ENCODE measurements around the gene KIF5B. TPM values are rescaled to one million over a fixed set of nuclear protein-coding genes. Genes with fewer than 3 reads are reported as not detected.
"Not testable (repeated sequence)": the region's sequence is repeated elsewhere in the genome, so short reads cannot be mapped to it uniquely, and the experiment has no call there.

KIF5B gene
- total and polyA plus RNA-seq, 12 donors, result 30.1 to 205 (median 155) TPM

DNA sequence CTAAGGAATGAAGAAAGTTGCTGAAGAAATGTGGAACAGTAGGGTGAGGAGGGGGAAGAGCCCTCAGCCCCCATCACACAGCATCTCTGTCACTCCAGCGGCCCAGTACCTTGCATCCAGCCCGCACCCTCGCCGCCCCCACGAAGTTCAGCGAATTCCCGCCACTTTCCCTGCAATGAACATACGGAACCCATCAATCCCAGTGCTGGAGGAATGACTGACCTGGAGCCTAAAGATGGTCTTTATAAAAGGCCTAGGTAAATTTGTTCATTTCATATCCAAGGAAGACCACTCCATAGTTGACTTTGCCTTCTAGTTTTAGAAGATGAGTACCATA is 779 bp upstream of the KIF5B start:
- TF ChIP-seq, protein P1, sequence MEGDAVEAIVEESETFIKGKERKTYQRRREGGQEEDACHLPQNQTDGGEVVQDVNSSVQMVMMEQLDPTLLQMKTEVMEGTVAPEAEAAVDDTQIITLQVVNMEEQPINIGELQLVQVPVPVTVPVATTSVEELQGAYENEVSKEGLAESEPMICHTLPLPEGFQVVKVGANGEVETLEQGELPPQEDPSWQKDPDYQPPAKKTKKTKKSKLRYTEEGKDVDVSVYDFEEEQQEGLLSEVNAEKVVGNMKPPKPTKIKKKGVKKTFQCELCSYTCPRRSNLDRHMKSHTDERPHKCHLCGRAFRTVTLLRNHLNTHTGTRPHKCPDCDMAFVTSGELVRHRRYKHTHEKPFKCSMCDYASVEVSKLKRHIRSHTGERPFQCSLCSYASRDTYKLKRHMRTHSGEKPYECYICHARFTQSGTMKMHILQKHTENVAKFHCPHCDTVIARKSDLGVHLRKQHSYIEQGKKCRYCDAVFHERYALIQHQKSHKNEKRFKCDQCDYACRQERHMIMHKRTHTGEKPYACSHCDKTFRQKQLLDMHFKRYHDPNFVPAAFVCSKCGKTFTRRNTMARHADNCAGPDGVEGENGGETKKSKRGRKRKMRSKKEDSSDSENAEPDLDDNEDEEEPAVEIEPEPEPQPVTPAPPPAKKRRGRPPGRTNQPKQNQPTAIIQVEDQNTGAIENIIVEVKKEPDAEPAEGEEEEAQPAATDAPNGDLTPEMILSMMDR (IDR thresholded peaks at IDR 0.05), result no peak
- ATAC-seq, result no peak
- Histone ChIP-seq H3K4me1 (peaks cover 0 to 38% (median 32%) of the 10 kb centered on the region in 9 donors), H3K9me3 (no peaks in the 10 kb centered on the region), H3K27ac (peak overlapping the region in 9 of 10 donors; percentile 92 to 100 (median 99)), H3K4me3 (peak overlapping the region in 8 of 10 donors; percentile 75 to 98 (median 92)), H3K27me3 (no peaks in the 10 kb centered on the region), H3K36me3 (no peaks in the 10 kb centered on the region)
- intact Hi-C loops (cut with DNase I), result loop anchor here in 7 of 10 donors (5.0 to 10.0 kb wide), 6 partner anchors 85 to 318 kb away; partner anchors contain the start of gene EPC1 (in 1 of the 7)
- 66 to 70% methylated on average over 8 of the region's 8 CpGs for WGBS, 2 donors
- DNase-seq, result no peak

DNA sequence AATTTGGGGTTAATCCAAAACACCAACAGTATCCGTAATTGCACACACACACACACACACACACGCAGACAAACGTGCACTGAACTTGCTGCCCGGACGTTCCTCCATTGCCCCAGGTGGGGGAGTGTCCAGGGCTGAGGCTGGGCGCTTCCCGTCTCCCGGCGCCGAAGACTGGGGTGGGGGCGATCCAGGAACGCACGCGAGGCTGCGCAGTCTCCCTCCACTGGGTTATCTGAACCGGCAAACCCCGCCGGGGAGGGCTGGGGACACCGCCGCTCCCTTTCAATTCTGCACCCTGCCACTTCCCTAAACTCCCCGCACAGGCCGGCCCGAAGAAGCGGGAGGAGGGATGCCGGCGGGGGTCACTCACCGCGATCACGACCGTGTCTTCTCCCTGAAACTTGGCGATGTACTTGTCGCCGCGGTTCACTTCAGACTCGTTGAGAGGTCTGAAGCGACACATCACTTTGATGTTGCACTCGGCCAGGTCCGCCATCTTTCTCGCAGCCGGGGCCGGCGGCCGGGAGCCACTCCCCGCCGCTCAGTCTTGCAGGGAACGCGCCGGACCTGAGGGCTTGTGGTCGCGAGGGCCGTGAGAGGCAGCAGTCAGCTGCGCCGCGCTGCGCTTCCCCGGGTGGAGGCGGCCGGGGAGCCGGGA is 618 bp downstream of the KIF5B start:
- peak overlapping the region; percentile 92 to 100 (median 99) for H3K27ac ChIP-seq
- WGBS, 2 donors, result 0% methylated on average over 59 of the region's 59 CpGs
- intact Hi-C loops (cut with DNase I), result loop anchor here in 7 of 10 donors (5.0 to 10.0 kb wide), 6 partner anchors 87 to 319 kb away; partner anchors contain the start of gene EPC1 (in 1 of the 7)
- peak overlapping the region; percentile 75 to 98 (median 91) for H3K4me3 ChIP-seq
- peaks cover 4 to 51% (median 46%) of the 10 kb centered on the region in 9 donors for H3K4me1 ChIP-seq
- ATAC-seq, result peak; percentile 75 to 90 (median 86)
- peak; percentile 65 to 73 for DNase-seq
- H3K9me3 ChIP-seq, result no peaks in the 10 kb centered on the region
- no peaks in the 10 kb centered on the region for H3K36me3 ChIP-seq
- TF ChIP-seq, protein P1 (IDR thresholded peaks at IDR 0.05), result peak in 3 of 9 donors; percentile 18 to 31 (median 20)
- H3K27me3 ChIP-seq, result no peaks in the 10 kb centered on the region

DNA sequence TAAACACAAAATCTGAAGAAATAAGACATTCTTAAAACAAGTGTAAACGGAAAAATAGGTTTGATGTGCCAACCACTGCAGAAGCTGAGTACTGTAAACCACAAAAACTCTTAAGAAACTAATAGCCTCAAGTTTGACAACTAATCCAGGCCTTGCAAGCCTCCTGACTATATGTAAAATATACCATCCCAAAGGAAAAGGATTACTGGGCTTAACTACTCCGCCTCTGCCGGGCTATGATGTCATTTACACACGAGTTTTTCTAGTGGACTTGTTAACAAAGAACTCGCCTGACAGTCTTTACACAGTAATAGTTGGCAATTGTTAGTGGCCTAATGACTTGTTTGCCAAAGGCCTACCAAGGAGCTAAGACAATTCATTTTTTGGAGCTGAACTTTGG is 2.1 kb downstream of the KIF5B start:
- intact Hi-C loops (cut with DNase I), result loop anchor here in 4 of 10 donors (10.0 kb wide), 4 partner anchors 151 to 321 kb away; partner anchors contain the start of gene EPC1 (in 1 of the 4)
- Histone ChIP-seq H3K27me3 (no peaks in the 10 kb centered on the region), H3K4me3 (peak overlapping the region; percentile 75 to 98 (median 91)), H3K27ac (peak overlapping the region in 7 of 10 donors; percentile 98 to 100 (median 99)), H3K9me3 (no peaks in the 10 kb centered on the region), H3K36me3 (no peaks in the 10 kb centered on the region), H3K4me1 (peaks cover 5 to 66% (median 61%) of the 10 kb centered on the region in 9 donors)
- DNase-seq (no peak), ATAC-seq (no peak)
- TF ChIP-seq, protein P1 (IDR thresholded peaks at IDR 0.05), result no peak
- WGBS, 2 donors, result 3 to 5% methylated on average over 5 of the region's 5 CpGs

DNA sequence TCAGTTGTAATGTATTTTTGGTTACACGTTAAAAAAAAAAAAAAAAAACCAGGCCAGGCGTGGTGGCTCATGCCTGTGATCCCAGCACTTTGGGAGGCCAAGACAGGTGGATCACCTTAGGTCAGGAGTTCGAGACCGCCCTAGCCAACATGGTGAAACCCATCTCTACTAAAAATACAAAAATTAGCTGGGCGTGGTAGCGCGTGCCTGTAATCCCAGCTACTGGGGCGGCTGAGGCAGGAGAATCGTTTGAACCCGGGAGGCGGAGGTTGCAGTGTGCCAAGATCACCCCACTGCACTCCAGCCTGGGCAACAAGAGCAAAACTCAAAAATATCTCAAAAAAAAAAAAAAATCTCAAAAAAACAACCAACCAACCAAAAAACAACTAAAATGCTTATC is 2.8 kb downstream of the KIF5B start:
- Histone ChIP-seq H3K4me3 (peak overlapping the region in 8 of 10 donors; percentile 81 to 98 (median 92)), H3K4me1 (peaks cover 5 to 72% (median 68%) of the 10 kb centered on the region in 9 donors), H3K27ac (peak overlapping the region in 3 of 10 donors; percentile 99 to 100 (median 100))
- intact Hi-C loops (cut with DNase I), result loop anchor here in 4 of 10 donors (10.0 kb wide), 4 partner anchors 151 to 321 kb away; partner anchors contain the start of gene EPC1 (in 1 of the 4)
- 70 to 75% methylated on average over 11 of the region's 11 CpGs for WGBS, 2 donors
- H3K27me3 ChIP-seq, DNase-seq, ATAC-seq, H3K36me3 ChIP-seq, H3K9me3 ChIP-seq: not testable (repeated sequence)
